ENCODE measurements around the gene EIF4G2. TPM values are rescaled to one million over a fixed set of nuclear protein-coding genes. Genes with fewer than 3 reads are reported as not detected.

EIF4G2 gene
- total and polyA plus RNA-seq, 2 experiments from 2014 or later, result 358 to 788 TPM

- no peak for TF ChIP-seq ZNF462 (CRISPR knock-in tag; IDR thresholded peaks at IDR 0.05)
- TF ChIP-seq CREB1 (CRISPR knock-in tag; IDR thresholded peaks at IDR 0.05; ENCODE audit: low read depth), result peak; percentile 79
- no peak for TF ChIP-seq ZNF331 (CRISPR knock-in tag; IDR thresholded peaks at IDR 0.05; ENCODE audit: low read depth)
- TF ChIP-seq NANOG (IDR thresholded peaks at IDR 0.05; ENCODE audit: borderline replicate concordance), result no peak
These were observed 57.7 kb downstream of the EIF4G2 start, which contains the start of gene CTR9 (continued) for GRCh38 chr11:10750838-10751580.

- Mint-ChIP-seq H3K4me3 (peak overlapping the region; percentile 19; the same call in 2 of the 3 replicates), H3K27me3 (ENCODE audit: insufficient read depth, low read depth, poor library complexity) (no peaks in the 10 kb centered on the region), H3K36me3 (ENCODE audit: low read depth) (no peaks in the 10 kb centered on the region), H3K9me3 (no peaks in the 10 kb centered on the region), H3K27ac (no peak overlapping the region), H3K4me1 (peaks cover 4% of the 10 kb centered on the region; the same call in 2 of the 3 replicates)
- Histone ChIP-seq H3K9me2 (ENCODE audit: insufficient read depth) (no peaks in the 10 kb centered on the region), H3K27ac (ENCODE audit: low read depth) (no peak overlapping the region), H3F3A (replicated peaks; ENCODE audit: low read depth) (0 out of 2 replicates have a peak, but pooled peaks cover 3% of the 10 kb centered on the region), H3K79me2 (replicated peaks; ENCODE audit: insufficient read depth) (peaks cover 18% of the 10 kb centered on the region), H3K36me3 (ENCODE audit: insufficient read depth) (no peaks in the 10 kb centered on the region), H3K4me1 (ENCODE audit: insufficient read depth) (peaks cover 7% of the 10 kb centered on the region), H2AFZ (no peak overlapping the region), H4K20me1 (replicated peaks; ENCODE audit: insufficient read depth) (0 out of 2 replicates have a peak, but pooled peaks cover 5% of the 10 kb centered on the region), H3K27me3 (ENCODE audit: insufficient read depth) (no peaks in the 10 kb centered on the region), H3K4me2 (no peak overlapping the region), H3K4me3 (no peak overlapping the region)
- no peak for TF ChIP-seq ZNF331 (CRISPR knock-in tag; IDR thresholded peaks at IDR 0.05; ENCODE audit: low read depth)
- TF ChIP-seq NANOG (IDR thresholded peaks at IDR 0.05; ENCODE audit: borderline replicate concordance), result no peak
- DNase-seq (ENCODE audit: low spot score), result no peak
- ATAC-seq, result no peak
These were observed 59.2 kb downstream of the EIF4G2 start for GRCh38 chr11:10749476-10749875.

All from GM23338 (cell line).